ENCODE data around the gene C10orf105.

The C10orf105 gene

DNA sequence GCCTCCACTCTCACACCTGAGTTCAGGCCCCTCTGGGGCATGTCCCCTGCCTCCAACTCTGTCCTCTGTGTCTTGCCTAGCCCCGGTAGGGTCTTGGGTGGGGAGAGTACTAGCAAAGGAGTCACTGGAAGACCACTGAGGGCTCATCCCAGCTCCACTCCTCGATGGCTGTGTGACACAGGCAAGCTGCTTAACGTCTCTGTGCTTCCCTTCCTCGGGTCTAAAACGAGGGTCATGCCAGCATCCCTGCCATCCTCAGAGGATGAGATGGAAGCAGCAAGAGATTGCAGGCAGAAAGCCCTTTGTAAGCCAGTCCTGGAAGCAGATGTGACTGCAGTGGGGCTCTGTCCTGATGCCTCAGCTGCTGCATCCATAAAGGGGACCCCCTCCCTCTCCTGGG is 15.2 kb upstream of the C10orf105 start:
- Histone ChIP-seq H3K9me3 (ENCODE audit: insufficient read depth, low read depth, low read length) (no peaks in the 10 kb centered on the region), H3K9ac (ENCODE audit: low read depth, low read length) (no peak overlapping the region), H3K36me3 (ENCODE audit: insufficient read depth, low read length) (no peaks in the 10 kb centered on the region), H3K4me1 (ENCODE audit: insufficient read depth, low read length) (peaks cover 3% of the 10 kb centered on the region; the same call in 1 of the 2 replicates), H3K4me3 (ENCODE audit: low read length) (no peak overlapping the region), H3K27ac (ENCODE audit: low read depth, low read length) (no peak overlapping the region), H3K27me3 (ENCODE audit: insufficient read depth, low read length) (no peaks in the 10 kb centered on the region)
- 88% methylated on average over 5 of the region's 5 CpGs for WGBS

DNA sequence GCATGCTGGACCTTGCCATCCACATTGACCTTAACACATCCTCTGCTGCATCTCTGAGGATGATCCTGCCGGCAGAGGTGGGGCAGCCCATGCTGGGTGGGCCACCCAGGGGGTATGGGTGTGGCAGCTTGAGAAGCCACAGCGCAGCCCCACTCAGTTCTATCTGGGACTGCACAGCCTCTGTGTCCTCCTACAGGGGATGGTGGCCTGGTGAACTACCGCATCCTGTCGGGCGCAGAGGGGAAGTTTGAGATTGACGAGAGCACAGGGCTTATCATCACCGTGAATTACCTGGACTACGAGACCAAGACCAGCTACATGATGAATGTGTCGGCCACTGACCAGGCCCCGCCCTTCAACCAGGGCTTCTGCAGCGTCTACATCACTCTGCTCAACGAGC is 12.2 kb upstream of the C10orf105 start:
- peaks cover 3% of the 10 kb centered on the region; the same call in 1 of the 2 replicates for H3K4me1 ChIP-seq (ENCODE audit: insufficient read depth, low read length)
- 94% methylated on average over 12 of the region's 12 CpGs for WGBS
- H3K9ac ChIP-seq (ENCODE audit: low read depth, low read length): no peak overlapping the region

DNA sequence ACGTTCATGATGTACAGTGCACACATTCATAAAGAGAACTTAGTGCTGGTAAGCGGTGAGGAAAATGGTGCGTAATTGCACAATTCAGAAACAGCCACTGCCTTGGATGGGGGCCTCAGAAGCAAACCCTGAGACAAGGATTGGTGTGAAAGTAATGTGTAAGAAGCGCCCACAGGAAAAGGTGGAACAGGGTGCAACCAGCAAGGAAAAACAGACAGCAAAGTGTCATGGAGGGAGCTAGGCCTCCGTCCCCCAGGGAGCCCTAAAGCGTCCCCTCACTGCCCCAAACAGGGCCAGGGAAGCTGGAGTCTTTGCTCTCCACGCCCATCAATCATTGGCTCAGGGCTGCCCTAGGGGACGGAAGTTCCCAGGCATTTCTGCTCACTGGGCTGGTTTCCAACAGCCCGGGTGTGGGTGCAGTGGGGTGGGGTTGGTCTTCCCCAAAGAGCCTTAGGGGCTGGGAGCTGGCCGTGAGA is 9.6 kb upstream of the C10orf105 start:
- H3K4me1 ChIP-seq (ENCODE audit: insufficient read depth, low read length): no peaks in the 10 kb centered on the region; the same call in 1 of the 2 replicates
- no peak overlapping the region for H3K27ac ChIP-seq (ENCODE audit: low read depth, low read length)
- 82% methylated on average over 10 of the region's 10 CpGs for WGBS
- H3K36me3 ChIP-seq (ENCODE audit: insufficient read depth, low read length): no peaks in the 10 kb centered on the region
- H3K9me3 ChIP-seq (ENCODE audit: insufficient read depth, low read depth, low read length): no peaks in the 10 kb centered on the region
- H3K27me3 ChIP-seq (ENCODE audit: insufficient read depth, low read length): no peaks in the 10 kb centered on the region
- no peak overlapping the region for H3K4me3 ChIP-seq (ENCODE audit: low read length)
- no peak overlapping the region for H3K9ac ChIP-seq (ENCODE audit: low read depth, low read length)

More for the DNA sequence above, 12.2 kb upstream of the C10orf105 start:
- H3K9me3 ChIP-seq (ENCODE audit: insufficient read depth, low read depth, low read length): no peaks in the 10 kb centered on the region
- no peak overlapping the region for H3K27ac ChIP-seq (ENCODE audit: low read depth, low read length)
- H3K4me3 ChIP-seq (ENCODE audit: low read length): no peak overlapping the region
- H3K27me3 ChIP-seq (ENCODE audit: insufficient read depth, low read length): no peaks in the 10 kb centered on the region
- no peaks in the 10 kb centered on the region for H3K36me3 ChIP-seq (ENCODE audit: insufficient read depth, low read length)

DNA sequence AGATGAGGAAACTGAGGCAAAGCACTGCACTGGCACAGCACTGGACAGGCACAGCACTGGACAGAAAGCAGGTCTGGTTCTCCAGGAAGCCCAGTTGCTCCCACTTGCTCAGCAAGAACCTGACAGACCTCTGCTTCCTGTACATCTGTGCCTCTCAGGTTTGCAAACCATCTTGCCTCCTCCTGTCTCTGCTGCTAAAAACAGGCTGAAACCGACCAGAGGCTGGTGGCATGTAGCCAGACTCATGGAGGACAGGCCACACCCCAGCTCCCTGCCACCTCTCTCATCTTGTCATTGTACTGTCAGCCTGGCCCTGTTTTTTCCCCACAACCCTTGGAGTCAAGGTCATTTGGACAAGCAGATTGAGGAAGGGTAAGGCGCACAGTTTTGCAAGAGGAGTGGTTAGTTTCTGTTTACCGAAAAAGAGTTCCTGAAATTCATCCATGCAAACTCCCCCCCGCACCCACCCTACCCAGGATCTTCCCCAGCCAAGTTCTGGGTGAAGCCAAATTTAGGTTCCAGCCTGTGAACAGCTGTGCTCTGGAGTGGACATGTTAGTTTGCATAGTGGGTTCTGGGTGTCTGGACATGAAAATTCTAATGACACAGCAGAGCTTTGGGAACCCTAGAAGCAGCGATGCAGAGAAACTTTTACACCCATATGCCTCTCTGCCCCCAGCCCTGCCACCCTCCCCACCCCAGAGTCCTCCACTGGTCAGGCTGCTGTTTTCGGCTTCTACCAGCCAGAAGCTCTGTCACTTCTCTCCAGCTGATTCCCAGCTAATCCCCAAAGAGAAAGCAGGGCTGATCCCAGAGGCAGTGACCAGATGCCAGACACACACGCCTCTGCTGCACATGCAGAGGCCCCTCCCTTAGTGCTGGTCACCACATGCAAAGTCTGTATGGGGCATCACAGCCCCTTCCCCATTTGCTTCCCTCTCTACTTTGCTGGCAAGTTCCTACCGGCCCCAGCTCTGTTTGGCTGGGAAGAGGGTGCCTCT is 8.5 kb upstream of the C10orf105 start:
- H3K4me3 ChIP-seq (ENCODE audit: low read length): no peak overlapping the region
- no peaks in the 10 kb centered on the region for H3K9me3 ChIP-seq (ENCODE audit: insufficient read depth, low read depth, low read length)
- H3K36me3 ChIP-seq (ENCODE audit: insufficient read depth, low read length): no peaks in the 10 kb centered on the region
- no peaks in the 10 kb centered on the region for H3K27me3 ChIP-seq (ENCODE audit: insufficient read depth, low read length)
- H3K4me1 ChIP-seq (ENCODE audit: insufficient read depth, low read length): no peaks in the 10 kb centered on the region; the same call in 1 of the 2 replicates
- 86% methylated on average over 8 of the region's 8 CpGs for WGBS
- H3K9ac ChIP-seq (ENCODE audit: low read depth, low read length): no peak overlapping the region
- no peak overlapping the region for H3K27ac ChIP-seq (ENCODE audit: low read depth, low read length)

DNA sequence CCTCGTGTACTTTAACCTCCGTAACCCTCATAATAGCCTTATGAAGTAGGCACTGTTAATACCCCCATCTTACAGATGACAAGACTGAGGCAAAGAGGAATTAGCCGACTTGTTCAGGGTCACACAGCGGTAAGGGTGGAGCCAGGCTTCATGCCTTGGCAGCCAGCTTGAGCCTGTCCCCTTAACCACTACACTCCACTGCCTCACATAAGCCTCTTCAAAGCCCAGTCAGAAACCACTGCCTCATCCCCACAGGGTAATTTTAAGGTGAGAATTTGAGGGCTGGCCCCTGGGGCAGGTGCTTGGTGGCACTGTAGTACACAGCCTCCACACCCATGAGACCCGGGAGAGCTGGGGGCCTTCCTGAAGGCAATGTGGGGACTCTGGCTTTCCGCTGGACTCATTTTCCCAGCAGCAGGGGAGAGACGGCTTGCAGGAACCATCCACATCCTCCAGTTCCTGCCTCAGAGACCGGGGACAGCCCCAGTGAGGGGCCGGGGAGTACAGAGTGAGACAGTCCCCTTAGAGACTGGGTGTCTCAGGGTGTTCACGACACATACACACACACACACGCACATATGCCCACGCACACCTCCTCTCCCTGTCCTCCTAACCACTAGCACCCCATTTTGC is 7.6 kb upstream of the C10orf105 start:
- 95% methylated on average over 12 of the region's 12 CpGs for whole genome bisulfite sequencing
- H3K27me3 ChIP-seq (ENCODE audit: insufficient read depth, low read length): no peaks in the 10 kb centered on the region
- no peak overlapping the region for H3K27ac ChIP-seq (ENCODE audit: low read depth, low read length)
- H3K36me3 ChIP-seq (ENCODE audit: insufficient read depth, low read length): no peaks in the 10 kb centered on the region
- H3K9me3 ChIP-seq (ENCODE audit: insufficient read depth, low read depth, low read length): no peaks in the 10 kb centered on the region
- H3K4me1 ChIP-seq (ENCODE audit: insufficient read depth, low read length): no peaks in the 10 kb centered on the region; the same call in 1 of the 2 replicates
- H3K4me3 ChIP-seq (ENCODE audit: low read length): no peak overlapping the region
- no peak overlapping the region for H3K9ac ChIP-seq (ENCODE audit: low read depth, low read length)

DNA sequence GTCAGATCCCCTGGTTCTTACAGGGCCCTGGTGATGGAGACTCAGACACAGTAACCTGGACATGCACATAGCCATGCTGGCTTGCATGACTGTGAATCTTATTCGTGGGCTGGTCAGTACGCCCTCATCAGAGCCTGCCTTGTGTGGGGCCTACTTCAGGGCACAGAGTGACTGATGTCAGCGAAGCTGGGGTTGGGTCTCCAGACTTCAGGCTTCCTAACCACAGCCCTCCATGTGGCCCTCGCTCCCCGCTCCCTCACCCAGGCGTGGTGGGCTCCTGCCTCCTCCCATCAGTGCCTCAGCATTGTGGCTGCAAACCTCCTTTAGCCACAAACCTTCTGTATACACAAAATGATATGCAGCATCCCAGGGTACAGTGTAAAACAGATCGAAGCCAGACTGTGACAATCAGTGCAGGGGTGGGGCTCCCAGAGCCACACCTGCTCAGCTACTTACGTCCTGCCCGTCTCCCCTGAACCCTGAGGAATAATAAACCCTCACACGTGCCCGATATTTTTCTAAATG is 7.1 kb upstream of the C10orf105 start:
- Histone ChIP-seq H3K4me1 (ENCODE audit: insufficient read depth, low read length) (no peaks in the 10 kb centered on the region; the same call in 1 of the 2 replicates), H3K36me3 (ENCODE audit: insufficient read depth, low read length) (no peaks in the 10 kb centered on the region), H3K9ac (ENCODE audit: low read depth, low read length) (no peak overlapping the region), H3K27ac (ENCODE audit: low read depth, low read length) (no peak overlapping the region), H3K27me3 (ENCODE audit: insufficient read depth, low read length) (no peaks in the 10 kb centered on the region), H3K4me3 (ENCODE audit: low read length) (no peak overlapping the region), H3K9me3 (ENCODE audit: insufficient read depth, low read depth, low read length) (no peaks in the 10 kb centered on the region)
- WGBS: 91% methylated on average over 11 of the region's 11 CpGs

DNA sequence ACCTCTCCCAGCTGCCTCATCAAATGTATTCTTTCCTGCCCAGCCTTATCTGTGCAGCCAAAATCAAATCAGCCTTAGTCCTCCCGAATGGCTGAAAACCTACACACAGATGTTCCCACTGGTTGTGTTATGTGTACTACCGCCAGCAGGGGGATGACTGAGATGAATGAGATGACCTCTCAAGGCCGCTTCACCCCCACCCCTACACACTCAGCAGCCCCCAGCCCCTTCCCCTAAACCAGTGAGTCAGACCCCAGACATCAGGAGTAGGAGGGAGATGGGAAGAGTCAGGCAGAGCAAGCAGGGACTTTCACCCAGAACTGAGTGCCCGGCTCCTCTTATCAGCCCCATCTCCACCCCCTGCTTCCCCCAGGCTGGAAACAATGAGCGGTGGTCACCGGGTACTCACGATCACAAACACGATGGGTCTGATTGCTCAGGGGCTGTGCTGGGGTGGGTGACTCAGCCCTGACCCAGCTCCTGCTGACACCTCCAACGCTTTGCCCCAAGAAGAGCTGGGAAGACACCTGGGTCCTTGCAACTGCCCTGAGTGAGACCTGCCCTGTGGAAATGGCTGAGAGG is 6.5 kb upstream of the C10orf105 start:
- Histone ChIP-seq H3K9ac (ENCODE audit: low read depth, low read length) (no peak overlapping the region), H3K36me3 (ENCODE audit: insufficient read depth, low read length) (no peaks in the 10 kb centered on the region), H3K27me3 (ENCODE audit: insufficient read depth, low read length) (no peaks in the 10 kb centered on the region), H3K9me3 (ENCODE audit: insufficient read depth, low read depth, low read length) (no peaks in the 10 kb centered on the region), H3K4me3 (ENCODE audit: low read length) (no peak overlapping the region), H3K27ac (ENCODE audit: low read depth, low read length) (no peak overlapping the region), H3K4me1 (ENCODE audit: insufficient read depth, low read length) (no peaks in the 10 kb centered on the region; the same call in 1 of the 2 replicates)
- WGBS: 50% methylated on average over 7 of the region's 9 CpGs

DNA sequence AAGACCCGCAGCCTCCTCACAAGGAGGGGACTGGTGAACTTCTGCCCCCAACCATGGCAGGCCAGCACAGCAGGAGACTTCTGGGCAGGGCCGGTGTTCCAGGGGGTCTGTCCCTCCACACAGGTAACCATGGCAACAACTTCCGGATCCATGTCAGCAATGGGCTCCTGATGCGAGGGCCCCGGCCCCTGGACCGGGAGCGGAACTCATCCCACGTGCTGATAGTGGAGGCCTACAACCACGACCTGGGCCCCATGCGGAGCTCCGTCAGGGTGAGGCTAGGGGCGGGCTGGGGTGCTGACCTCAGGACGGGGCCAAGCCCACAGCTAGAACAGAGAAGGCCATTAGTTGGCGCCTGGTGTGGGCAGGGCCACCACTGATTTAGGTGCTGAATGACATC is 5.7 kb upstream of the C10orf105 start:
- no peaks in the 10 kb centered on the region for H3K36me3 ChIP-seq (ENCODE audit: insufficient read depth, low read length)
- no peak overlapping the region for H3K9ac ChIP-seq (ENCODE audit: low read depth, low read length)
- H3K4me1 ChIP-seq (ENCODE audit: insufficient read depth, low read length): no peaks in the 10 kb centered on the region; the same call in 1 of the 2 replicates
- H3K4me3 ChIP-seq (ENCODE audit: low read length): no peak overlapping the region
- H3K27me3 ChIP-seq (ENCODE audit: insufficient read depth, low read length): peaks cover 8% of the 10 kb centered on the region; the same call in 1 of the 2 replicates
- no peak overlapping the region for H3K27ac ChIP-seq (ENCODE audit: low read depth, low read length)
- no peaks in the 10 kb centered on the region for H3K9me3 ChIP-seq (ENCODE audit: insufficient read depth, low read depth, low read length)
- WGBS: 90% methylated on average over 14 of the region's 14 CpGs

DNA sequence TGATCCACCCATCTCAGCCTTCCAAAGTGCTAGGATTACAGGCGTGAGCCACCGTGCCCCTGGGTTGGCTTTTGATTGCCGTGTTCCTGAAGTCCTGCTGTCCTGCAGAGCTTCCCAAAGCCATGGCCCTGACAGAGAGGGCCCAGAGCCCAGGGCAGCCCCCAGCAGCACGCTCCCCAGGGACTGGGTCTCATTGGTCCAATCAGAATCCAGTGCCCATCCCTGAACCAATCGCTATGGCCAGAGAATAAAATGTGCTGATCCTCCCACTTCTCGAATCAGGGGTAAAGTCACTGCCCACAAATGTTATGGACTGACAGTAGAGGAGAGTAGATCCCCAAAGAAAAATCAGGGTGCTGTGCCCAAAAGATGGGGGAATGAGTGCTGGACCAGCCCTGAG is 5.0 kb upstream of the C10orf105 start:
- peaks cover 2% of the 10 kb centered on the region; the same call in 1 of the 2 replicates for H3K4me1 ChIP-seq (ENCODE audit: insufficient read depth, low read length)
- H3K27ac ChIP-seq (ENCODE audit: low read depth, low read length): no peak overlapping the region
- H3K4me3 ChIP-seq (ENCODE audit: low read length): no peak overlapping the region

DNA sequence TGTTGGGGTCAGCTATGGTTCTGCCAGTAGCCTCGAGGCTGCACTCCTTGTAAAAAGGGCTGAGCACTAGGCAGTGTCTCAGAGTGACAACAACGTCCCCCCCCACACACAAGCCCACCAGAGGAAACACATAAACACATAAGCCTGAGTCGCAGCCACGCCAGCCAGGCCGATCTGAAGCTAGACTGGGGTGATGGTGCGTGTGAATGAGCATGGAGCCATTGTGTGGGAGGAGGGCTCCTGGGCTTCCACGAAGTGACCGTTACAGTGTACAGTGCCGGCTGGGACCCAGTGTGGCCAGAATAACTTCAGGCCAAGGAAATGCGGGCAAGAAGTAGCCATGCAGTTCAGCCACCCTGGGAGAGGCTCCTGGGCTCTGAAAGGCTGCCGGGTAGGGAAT is 3.7 kb upstream of the C10orf105 start:
- Histone ChIP-seq H3K36me3 (ENCODE audit: insufficient read depth, low read length) (no peaks in the 10 kb centered on the region), H3K4me3 (ENCODE audit: low read length) (no peak overlapping the region), H3K9me3 (ENCODE audit: insufficient read depth, low read depth, low read length) (no peaks in the 10 kb centered on the region), H3K27ac (ENCODE audit: low read depth, low read length) (no peak overlapping the region), H3K4me1 (ENCODE audit: insufficient read depth, low read length) (peaks cover 5% of the 10 kb centered on the region; the same call in 1 of the 2 replicates), H3K9ac (ENCODE audit: low read depth, low read length) (no peak overlapping the region), H3K27me3 (ENCODE audit: insufficient read depth, low read length) (peaks cover 8% of the 10 kb centered on the region; the same call in 1 of the 2 replicates)
- 93% methylated on average over 11 of the region's 11 CpGs for WGBS

More for the DNA sequence above, 5.0 kb upstream of the C10orf105 start:
- no peak overlapping the region for H3K9ac ChIP-seq (ENCODE audit: low read depth, low read length)
- H3K27me3 ChIP-seq (ENCODE audit: insufficient read depth, low read length): peaks cover 8% of the 10 kb centered on the region; the same call in 1 of the 2 replicates
- 93% methylated on average over 6 of the region's 6 CpGs for WGBS
- no peaks in the 10 kb centered on the region for H3K36me3 ChIP-seq (ENCODE audit: insufficient read depth, low read length)
- H3K9me3 ChIP-seq (ENCODE audit: insufficient read depth, low read depth, low read length): no peaks in the 10 kb centered on the region
